ENCODE measurements around the gene RAB31. TPM values are rescaled to one million over a fixed set of nuclear protein-coding genes. Genes with fewer than 3 reads are reported as not detected.

RAB31 gene
- total RNA-seq, 1 experiment from 2014 or later, result 32.9 TPM

GRCh38 chr18:9779630-9780029 is 71.5 kb downstream of the RAB31 start:
- Mint-ChIP-seq H3K36me3 (no peaks in the 10 kb centered on the region), H3K9me3 (no peaks in the 10 kb centered on the region), H3K27me3 (ENCODE audit: low read depth) (no peaks in the 10 kb centered on the region), H3K4me3 (no peak overlapping the region), H3K4me1 (no peaks in the 10 kb centered on the region; the same call in 1 of the 2 replicates), H3K27ac (no peak overlapping the region)
- CTCF ChIA-PET, result no interaction called here
- POLR2A ChIA-PET, result no interaction called here
- ATAC-seq, result no peak
- no peak for DNase-seq (ENCODE audit: low spot score)
- no peak for TF ChIP-seq SMAD4 (CRISPR knock-in tag; IDR thresholded peaks at IDR 0.05)
- TF ChIP-seq GTF2I (CRISPR knock-in tag; conservative IDR thresholded peaks at IDR 0.05), result no peak
- TF ChIP-seq PREB (CRISPR knock-in tag; IDR thresholded peaks at IDR 0.05; ENCODE audit: borderline replicate concordance), result no peak
- TF ChIP-seq ATF6 (CRISPR knock-in tag; IDR thresholded peaks at IDR 0.05), result no peak
- TF ChIP-seq FOXP4 (CRISPR knock-in tag; IDR thresholded peaks at IDR 0.05), result no peak
- no peak for TF ChIP-seq MXD4 (CRISPR knock-in tag; IDR thresholded peaks at IDR 0.05; ENCODE audit: borderline replicate concordance)
- no peak for TF ChIP-seq CTCF (IDR thresholded peaks at IDR 0.05)
- TF ChIP-seq JAZF1 (CRISPR knock-in tag; IDR thresholded peaks at IDR 0.05), result no peak
- no peak for TF ChIP-seq NR2C2 (CRISPR knock-in tag; IDR thresholded peaks at IDR 0.05)
- TF ChIP-seq PRRX2 (CRISPR knock-in tag; IDR thresholded peaks at IDR 0.05), result no peak
- TF ChIP-seq TP53 (CRISPR knock-in tag; IDR thresholded peaks at IDR 0.05), result no peak
- TF ChIP-seq ZBTB43 (CRISPR knock-in tag; IDR thresholded peaks at IDR 0.05), result no peak
- no peak for TF ChIP-seq ZNF396 (CRISPR knock-in tag; IDR thresholded peaks at IDR 0.05; ENCODE audit: borderline replicate concordance)
- no peak for TF ChIP-seq ZNF512 (CRISPR knock-in tag; IDR thresholded peaks at IDR 0.05; ENCODE audit: borderline replicate concordance)
- TF ChIP-seq ARID4B (CRISPR knock-in tag; IDR thresholded peaks at IDR 0.05; ENCODE audit: borderline replicate concordance), result no peak

All from WTC11 (cell line).